H1 (cell line): Measurements from ENCODE around the gene CHST13. TPM values are rescaled to one million over a fixed set of nuclear protein-coding genes. Genes with fewer than 3 reads are reported as not detected.

Experiments
- CTCF ChIA-PET: fragments of 300-600 bp; sonication (Branson Sonifier 250); formaldehyde crosslinking; loops from one replicate; lab custom pipeline; 2021; ENCODE audit not compliant: partially characterized antibody; lab: Charles Lee
- POLR2A ChIA-PET: fragments of 300-600 bp; sonication (Branson Sonifier 250); formaldehyde crosslinking; loops from one replicate; lab custom pipeline; 2021; ENCODE audit warnings: inconsistent platforms; ENCODE audit not compliant: partially characterized antibody; lab: Charles Lee
- DNase-seq, 2 experiments: peaks; one replicate each; pipeline versions ENCODE4 v3.0.0 to v3.0.0-alpha.2; 2010 to 2022; ENCODE audit warnings: low spot score in 2 of 2, low read depth in 1 of 2, mixed read lengths in 1 of 2
- FAIRE-seq: peaks from 2 replicates; lab custom pipeline; 2011; peaks lifted over from hg19 to GRCh38; lab: Jason Lieb, UNC
- H2AFZ ChIP-seq: 2 replicates; pipeline ENCODE4 v1.8.1; 2012; ENCODE audit warnings: low read length, inconsistent platforms
- H2AK5ac ChIP-seq: 2 replicates; pipeline ENCODE4 v1.6.1; 2013; ENCODE audit warnings: low read depth, low read length
- H2BK120ac ChIP-seq: replicated peaks from 2 replicates; pipeline ENCODE3; 2013; ENCODE audit warnings: low read depth, low read length, inconsistent platforms
- H2BK12ac ChIP-seq: 2 replicates; pipeline ENCODE4 v1.6.1; 2013; ENCODE audit warnings: low read depth, low read length
- H2BK15ac ChIP-seq: 2 replicates; pipeline ENCODE4 v1.6.1; 2013; ENCODE audit warnings: low read length
- H2BK20ac ChIP-seq: 2 replicates; pipeline ENCODE4 v1.6.1; 2013; ENCODE audit warnings: low read length
- H2BK5ac ChIP-seq: 2 replicates; pipeline ENCODE4 v1.6.1; 2013; ENCODE audit warnings: low read depth, low read length
- H3K14ac ChIP-seq: 2 replicates; pipeline ENCODE4 v1.6.1; 2013; ENCODE audit warnings: inconsistent platforms; ENCODE audit not compliant: insufficient read length
- H3K18ac ChIP-seq: 2 replicates; pipeline ENCODE4 v1.6.1; 2013; ENCODE audit warnings: low read length; ENCODE audit errors: extremely low read depth
- H3K23ac ChIP-seq: 2 replicates; pipeline ENCODE4 v1.6.1; 2013; ENCODE audit warnings: inconsistent platforms; ENCODE audit not compliant: insufficient read length
- H3K23me2 ChIP-seq: 2 replicates; pipeline ENCODE4 v1.6.1; 2013; ENCODE audit warnings: low read depth, low read length
- H3K27ac ChIP-seq: 2 replicates; pipeline ENCODE4 v1.6.1; 2011; ENCODE audit warnings: low read depth, low read length, inconsistent platforms
- H3K27me3 ChIP-seq, 4 experiments: replicated peaks in 1 of 4; 1 replicate in 1 of 4; 2 replicates in 3 of 4; pipeline versions ENCODE4 v1.6.1 to v1.8.1; 2011 to 2013; ENCODE audit warnings: low read length in 3 of 4, mild to moderate bottlenecking in 3 of 4, inconsistent platforms in 2 of 4, mixed read lengths in 2 of 4, moderate library complexity in 1 of 4; ENCODE audit not compliant: control insufficient read depth in 3 of 4, insufficient read depth in 3 of 4; ENCODE audit errors: extremely low read depth in 1 of 4
- H3K36me3 ChIP-seq, 4 experiments: 2 replicates each; pipeline versions ENCODE4 v1.6.1 to v1.8.1; 2011 to 2013; ENCODE audit warnings: mild to moderate bottlenecking in 4 of 4, low read length in 3 of 4, moderate library complexity in 2 of 4, control low read depth in 1 of 4, inconsistent platforms in 1 of 4; ENCODE audit not compliant: insufficient read depth in 4 of 4, control insufficient read depth in 2 of 4
- H3K4ac ChIP-seq: replicated peaks from 2 replicates; pipeline ENCODE3; 2013; ENCODE audit warnings: low read length, low read depth, mixed read lengths, inconsistent platforms; ENCODE audit not compliant: insufficient read length
- H3K4me1 ChIP-seq, 4 experiments: replicated peaks in 1 of 4; 1 replicate in 1 of 4; 2 replicates in 3 of 4; pipeline versions ENCODE4 v1.6.1 to v1.8.1; 2011 to 2013; ENCODE audit warnings: low read length in 3 of 4, inconsistent platforms in 2 of 4, mixed read lengths in 1 of 4; ENCODE audit not compliant: insufficient read depth in 4 of 4, control insufficient read depth in 3 of 4
- H3K4me2 ChIP-seq, 2 experiments: 2 replicates each; pipeline versions ENCODE4 v1.6.1 to v1.8.1; 2011 to 2013; ENCODE audit warnings: low read depth in 2 of 2, low read length in 2 of 2, control low read depth in 1 of 2, inconsistent platforms in 1 of 2, mild to moderate bottlenecking in 1 of 2; ENCODE audit not compliant: insufficient read depth in 1 of 2
- H3K4me3 ChIP-seq, 4 experiments: fragments of 200-600, 300-600 bp in 1 of 4; sonication (generic), shearing (Covaris generic), sonication (Bioruptor Twin) in 1 of 4; 2 replicates each; pipeline versions ENCODE4 v1.5.1 to v1.8.1; 2011 to 2016; ENCODE audit warnings: low read length in 4 of 4, low read depth in 3 of 4, control low read depth in 2 of 4, inconsistent platforms in 2 of 4, mild to moderate bottlenecking in 2 of 4, mixed read lengths in 1 of 4, moderate library complexity in 1 of 4; ENCODE audit not compliant: insufficient read depth in 2 of 4; ENCODE audit errors: extremely low read depth in 1 of 4
- H3K56ac ChIP-seq: replicated peaks from 2 replicates; pipeline ENCODE3; 2013; ENCODE audit warnings: low read depth, mild to moderate bottlenecking, mixed read lengths, low read length, inconsistent platforms; ENCODE audit not compliant: insufficient read length
- H3K79me1 ChIP-seq: 2 replicates; pipeline ENCODE4 v1.6.1; 2013; ENCODE audit warnings: low read depth, low read length, control low read depth
- H3K79me2 ChIP-seq, 2 experiments: 2 replicates each; pipeline versions ENCODE4 v1.6.1 to v1.8.1; 2012 to 2013; ENCODE audit warnings: low read length in 2 of 2, mild to moderate bottlenecking in 2 of 2, inconsistent platforms in 1 of 2; ENCODE audit not compliant: insufficient read depth in 2 of 2, control insufficient read depth in 1 of 2
- H3K9ac ChIP-seq, 4 experiments: replicated peaks in 1 of 4; 1 replicate in 1 of 4; 2 replicates in 3 of 4; pipeline versions ENCODE4 v1.6.1 to v1.8.1; 2011 to 2013; ENCODE audit warnings: low read depth in 3 of 4, low read length in 3 of 4, control low read depth in 2 of 4, mild to moderate bottlenecking in 2 of 4, moderate library complexity in 2 of 4, inconsistent platforms in 1 of 4; ENCODE audit errors: extremely low read depth in 1 of 4
- H3K9me3 ChIP-seq, 2 experiments: 2 replicates each; pipeline versions ENCODE4 v1.6.1 to v1.8.1; 2012 to 2013; ENCODE audit warnings: mild to moderate bottlenecking in 2 of 2, moderate library complexity in 2 of 2, control low read depth in 1 of 2, inconsistent platforms in 1 of 2, low read depth in 1 of 2, low read length in 1 of 2, mixed read lengths in 1 of 2; ENCODE audit not compliant: insufficient read depth in 2 of 2
- H4K20me1 ChIP-seq, 2 experiments: replicated peaks in 1 of 2; 2 replicates each; pipeline versions ENCODE3 to v1.8.1; 2011 to 2013; ENCODE audit warnings: inconsistent platforms in 2 of 2, low read length in 2 of 2, mild to moderate bottlenecking in 1 of 2; ENCODE audit not compliant: insufficient read depth in 2 of 2, control insufficient read depth in 1 of 2
- H4K5ac ChIP-seq: 2 replicates; pipeline ENCODE4 v1.6.1; 2013; ENCODE audit warnings: low read length, low read depth, mixed read lengths, inconsistent platforms; ENCODE audit not compliant: insufficient read length
- H4K8ac ChIP-seq: 2 replicates; pipeline ENCODE4 v1.8.0; 2013; ENCODE audit warnings: mild to moderate bottlenecking, moderate library complexity, low read length, inconsistent platforms; ENCODE audit not compliant: insufficient read depth; ENCODE audit errors: extremely low read depth
- H4K91ac ChIP-seq: replicated peaks from 2 replicates; pipeline ENCODE3; 2013; ENCODE audit warnings: low read length, mixed read lengths, inconsistent platforms; ENCODE audit not compliant: insufficient read length
- ATF2 ChIP-seq: IDR thresholded peaks from 2 replicates; pipeline ENCODE4 v1.6.1; 2012; ENCODE audit warnings: low read length, inconsistent platforms
- BACH1 ChIP-seq: IDR thresholded peaks from 2 replicates; pipeline ENCODE4 v1.6.1; 2012; ENCODE audit warnings: low read length, improper control_type of control experiment
- CREB1 ChIP-seq: IDR thresholded peaks from 2 replicates; pipeline ENCODE4 v1.6.1; 2012; ENCODE audit warnings: inconsistent platforms
- NRF1 ChIP-seq: IDR thresholded peaks from 2 replicates; pipeline ENCODE4 v1.6.1; 2011; ENCODE audit warnings: mild to moderate bottlenecking, low read depth, low read length, improper control_type of control experiment
- WGBS, 2 experiments: shearing (Covaris generic) in 1 of 2; methylation state at CpG; one replicate each; pipeline versions ENCODE4 v1.1.6 to v1.1.7; 2013 to 2015; ENCODE audit warnings: low lambda C conversion rate in 2 of 2, mixed read lengths in 2 of 2, inconsistent platforms in 1 of 2, low coverage in 1 of 2, missing lambda C conversion rate in 1 of 2; ENCODE audit not compliant: insufficient replicate concordance in 2 of 2, insufficient coverage in 1 of 2, insufficient read length in 1 of 2; ENCODE audit errors: extremely low coverage in 1 of 2, missing lambda C conversion rate in 1 of 2; 5-methylcytosine and 5-hydroxymethylcytosine counted together
- polyA plus RNA-seq, 7 experiments: library from polyadenylated mRNA; depleted of rRNA in 3 of 7; stranded (reverse) in 5 of 7; unstranded in 2 of 7; fragments of >200 nt in 5 of 7; fragments of 200-250 nt in 2 of 7; gene quantifications; 1 replicate in 5 of 7; 2 replicates in 1 of 7; 4 replicates in 1 of 7; pipeline versions ENCODE4 v1.2.1 to v1.2.3, GENCODE V29; 2011 to 2013; ENCODE audit warnings: missing spikeins in 2 of 7, mixed read lengths in 2 of 7
- total RNA-seq: library from RNA; stranded (reverse); fragmentation: NEBNext Ultra II Directional; extraction: Animal tissue kit (Norgen Biotek cat#: 25700); gene quantifications from 2 replicates; pipeline ENCODE4 v1.2.1, GENCODE V29; 2021

Gene CHST13
- total and polyA plus RNA-seq, 2 of the 8 experiments (the other 6 are each of a cell fraction or from before 2014, with no cell fraction given): 5.4 to 11.7 TPM

GRCh38 chr3:126479642-126480041 lies 44.3 kb upstream of the CHST13 start:
- Histone ChIP-seq H3K9ac (no peak overlapping the region), H3K27me3 (no peaks in the 10 kb centered on the region), H3K4ac (no peak overlapping the region), H3K4me2 (no peak overlapping the region), H2BK5ac (no peak overlapping the region), H4K91ac (no peak overlapping the region), H3K36me3 (no peaks in the 10 kb centered on the region), H3K9me3 (no peaks in the 10 kb centered on the region), H2BK120ac (no peak overlapping the region), H3K79me1 (no peaks in the 10 kb centered on the region; the same call in 1 of the 2 replicates), H3K4me3 (no peak overlapping the region), H4K20me1 (peaks cover under 1 to 3% of the 10 kb centered on the region in 2 experiments), H3K23me2 (peaks cover 10% of the 10 kb centered on the region), H3K14ac (no peak overlapping the region), H2BK12ac (no peak overlapping the region), H4K8ac (no peak overlapping the region), H3K56ac (no peak overlapping the region), H3K4me1 (peaks cover 0 to 18% (median 12%) of the 10 kb centered on the region in 4 experiments; a peak in 6 of 7 replicates), H3K79me2 (peaks cover 0 to under 1% of the 10 kb centered on the region in 2 experiments; a peak in 1 of 4 replicates), H2AK5ac (no peak overlapping the region), H2BK20ac (no peak overlapping the region), H2BK15ac (no peak overlapping the region), H2AFZ (no peak overlapping the region), H3K23ac (no peak overlapping the region), H4K5ac (no peak overlapping the region), H3K27ac (no peak overlapping the region), H3K18ac (no peak overlapping the region)
- no peak for FAIRE-seq
- no peak for DNase-seq
- CTCF ChIA-PET: no interaction called here
- 92% methylated on average over 1 of the region's 1 CpG; no CpG with 5 or more reads in 1 of the 2 experiments for WGBS, 2 experiments
- POLR2A ChIA-PET: no interaction called here
- TF ChIP-seq CREB1: no peak
- no peak for TF ChIP-seq NRF1
- TF ChIP-seq ATF2: no peak
- no peak for TF ChIP-seq BACH1
